ENCODE measurements around the gene MED27.
"Not testable (repeated sequence)": the region's sequence is repeated elsewhere in the genome, so short reads cannot be mapped to it uniquely, and the experiment has no call there.

Gene MED27

DNA sequence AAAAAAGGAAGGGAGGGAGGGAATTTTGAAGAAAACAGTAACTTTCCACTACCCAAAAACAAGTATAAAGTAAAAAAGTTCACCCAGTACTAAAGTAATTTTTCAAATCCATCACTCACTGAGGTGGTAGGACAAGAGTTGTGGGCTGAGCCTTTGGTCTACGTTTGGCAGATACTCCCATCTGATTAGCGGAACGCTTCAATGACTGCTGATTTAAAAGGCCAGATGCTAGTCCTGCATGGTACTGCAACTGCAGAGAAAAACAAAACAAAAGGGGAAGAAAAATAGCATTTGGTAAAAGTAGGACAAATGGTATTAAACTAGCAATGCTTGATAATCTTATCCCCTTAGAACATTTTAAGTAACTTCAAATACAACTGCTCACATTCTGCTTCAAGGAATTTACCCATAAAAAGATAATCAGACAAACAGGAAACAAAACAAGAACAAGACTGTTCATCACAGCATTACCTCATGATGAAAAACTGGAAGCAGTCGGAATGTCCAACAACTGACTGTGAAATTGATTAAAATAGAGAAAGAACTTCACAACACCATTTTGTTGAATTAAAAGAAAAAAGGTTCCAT, 65.4 kb downstream of the MED27 start:
- DNase-seq (ENCODE audit: low read depth, low spot score) = no peak
- CTCF ChIA-PET = no interaction called here
- no peak for TF ChIP-seq CTCF (IDR thresholded peaks at IDR 0.05; ENCODE audit: insufficient read depth, low read length, missing control alignments)
- POLR2A ChIA-PET = no interaction called here
- no peak overlapping the region for H3K4me3 ChIP-seq (ENCODE audit: low read depth, low read length)

GRCh38 chr9:132012704-132013357, 66.8 kb downstream of the MED27 start:
- CTCF ChIA-PET = interaction anchor here (1.3 kb wide), 1 partner anchor 8 kb away, joined by 3 read pairs; no protein-coding TSS in a partner anchor
- DNase-seq (ENCODE audit: low read depth, low spot score) = no peak
- POLR2A ChIA-PET = no interaction called here
- TF ChIP-seq CTCF (IDR thresholded peaks at IDR 0.05; ENCODE audit: insufficient read depth, low read length, missing control alignments) = no peak
- H3K4me3 ChIP-seq (ENCODE audit: low read depth, low read length) = no peak overlapping the region

GRCh38 chr9:132011896-132012295, 67.8 kb downstream of the MED27 start:
- no peak overlapping the region for H3K4me3 ChIP-seq (ENCODE audit: low read depth, low read length)
- no peak for DNase-seq (ENCODE audit: low read depth, low spot score)
- no peak for TF ChIP-seq CTCF (IDR thresholded peaks at IDR 0.05; ENCODE audit: insufficient read depth, low read length, missing control alignments)
- POLR2A ChIA-PET = interaction anchor here (0.8 kb wide), 1 partner anchor 10 kb away, joined by 4 read pairs; no protein-coding TSS in a partner anchor
- CTCF ChIA-PET = interaction anchor here (1.3 kb wide), 1 partner anchor 8 kb away, joined by 3 read pairs; no protein-coding TSS in a partner anchor

DNA sequence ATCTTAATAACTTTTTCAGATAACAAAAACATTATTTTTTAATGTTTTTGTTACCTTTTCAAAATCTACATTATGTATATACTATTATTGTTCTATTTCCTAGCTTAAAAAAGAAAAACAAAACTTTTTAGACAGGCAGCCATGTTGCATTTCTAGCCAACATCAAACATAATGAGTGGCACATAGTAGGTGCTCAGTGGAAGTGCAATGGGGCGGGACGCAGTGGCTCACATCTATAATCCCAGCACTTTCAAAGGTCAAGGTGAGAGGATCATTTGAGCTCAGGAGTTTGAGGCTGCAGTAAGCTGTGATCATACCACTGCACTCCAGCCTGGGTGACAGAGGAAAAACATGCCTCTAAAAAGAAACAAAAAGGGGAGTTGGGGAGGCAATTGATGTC, 68.4 kb downstream of the MED27 start:
- POLR2A ChIA-PET = interaction anchor here (0.8 kb wide), 1 partner anchor 9 kb away, joined by 4 read pairs; no protein-coding TSS in a partner anchor
- CTCF ChIA-PET = interaction anchor here (1.3 kb wide), 1 partner anchor 9 kb away, joined by 3 read pairs; no protein-coding TSS in a partner anchor
- DNase-seq (ENCODE audit: low read depth, low spot score) = no peak
- H3K4me3 ChIP-seq (ENCODE audit: low read depth, low read length) = no peak overlapping the region
- TF ChIP-seq CTCF (IDR thresholded peaks at IDR 0.05; ENCODE audit: insufficient read depth, low read length, missing control alignments) = no peak

GRCh38 chr9:132010201-132010600, 69.5 kb downstream of the MED27 start:
- POLR2A ChIA-PET; H3K4me3 ChIP-seq (ENCODE audit: low read depth, low read length); DNase-seq (ENCODE audit: low read depth, low spot score); CTCF ChIA-PET: not testable (repeated sequence)

DNA sequence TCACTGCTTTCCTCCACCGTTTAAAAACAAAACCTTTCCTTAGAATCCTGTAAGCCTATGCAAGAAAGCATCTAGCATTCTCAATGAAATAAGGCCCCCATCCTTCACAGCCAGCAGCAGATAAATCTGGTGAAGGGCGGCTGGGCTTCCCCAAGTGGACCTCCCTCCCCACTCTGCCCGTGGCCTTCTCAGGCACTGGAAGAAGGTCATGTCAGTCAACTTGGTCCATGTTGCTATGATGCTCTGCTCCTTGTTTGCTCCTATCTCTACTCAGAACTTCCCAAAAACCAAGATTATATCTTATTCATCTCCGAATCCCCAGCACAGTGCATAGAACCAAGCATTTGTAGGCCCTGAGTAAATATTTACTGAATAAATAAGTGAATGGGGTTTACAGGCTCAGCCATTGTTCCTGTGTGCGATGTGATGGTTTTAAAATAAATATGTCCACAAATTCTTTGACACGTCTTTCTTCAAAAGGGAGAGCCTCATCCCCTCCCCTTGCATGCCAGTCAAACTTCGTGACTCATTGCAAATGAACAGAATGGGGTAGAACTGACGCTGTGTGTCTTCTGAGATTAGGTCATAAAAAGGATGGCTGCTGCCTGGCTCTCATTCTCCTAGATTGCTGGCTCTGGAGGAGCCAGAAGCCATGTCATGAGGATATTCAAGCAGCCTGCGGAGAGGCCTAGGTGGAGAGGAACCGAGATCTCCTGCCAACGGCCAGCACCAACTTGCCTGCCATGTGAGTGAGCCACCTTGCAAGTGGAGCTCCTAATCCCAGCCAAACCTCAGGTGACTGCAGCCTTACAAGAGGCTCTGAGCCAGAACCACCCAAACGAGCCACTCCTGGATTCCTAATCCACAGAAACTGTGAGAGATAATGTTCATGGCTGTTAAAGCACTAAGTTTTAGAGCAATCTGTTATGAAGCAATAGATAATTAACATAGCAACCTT, 70.5 kb downstream of the MED27 start:
- ChIA-PET POLR2A (no interaction called here), CTCF (no interaction called here)
- no peak for TF ChIP-seq CTCF (IDR thresholded peaks at IDR 0.05; ENCODE audit: insufficient read depth, low read length, missing control alignments)
- no peak overlapping the region for H3K4me3 ChIP-seq (ENCODE audit: low read depth, low read length)
- DNase-seq (ENCODE audit: low read depth, low spot score) = no peak

Measured in AG04449 (cell line).